Measurements from ENCODE around the gene SHF. TPM values are rescaled to one million over a fixed set of nuclear protein-coding genes. Genes with fewer than 3 reads are reported as not detected.

SHF gene
- total RNA-seq, 1 donor from 2014 or later = 32.2 TPM

GRCh38 chr15:45129651-45130129, 58.1 kb downstream of the SHF start, which contains the start of the genes DUOX1 and DUOXA1:
TSS of gene DUOX1 (plus strand) at chr15:45129994. CDS start at chr15:45131967, 1,973 bp downstream.
TSS of gene DUOXA1 (minus strand) at chr15:45129879. CDS start at chr15:45123014, 6,865 bp downstream.
- DNase-seq (ENCODE audit: low spot score) = peak; percentile 67

DNA sequence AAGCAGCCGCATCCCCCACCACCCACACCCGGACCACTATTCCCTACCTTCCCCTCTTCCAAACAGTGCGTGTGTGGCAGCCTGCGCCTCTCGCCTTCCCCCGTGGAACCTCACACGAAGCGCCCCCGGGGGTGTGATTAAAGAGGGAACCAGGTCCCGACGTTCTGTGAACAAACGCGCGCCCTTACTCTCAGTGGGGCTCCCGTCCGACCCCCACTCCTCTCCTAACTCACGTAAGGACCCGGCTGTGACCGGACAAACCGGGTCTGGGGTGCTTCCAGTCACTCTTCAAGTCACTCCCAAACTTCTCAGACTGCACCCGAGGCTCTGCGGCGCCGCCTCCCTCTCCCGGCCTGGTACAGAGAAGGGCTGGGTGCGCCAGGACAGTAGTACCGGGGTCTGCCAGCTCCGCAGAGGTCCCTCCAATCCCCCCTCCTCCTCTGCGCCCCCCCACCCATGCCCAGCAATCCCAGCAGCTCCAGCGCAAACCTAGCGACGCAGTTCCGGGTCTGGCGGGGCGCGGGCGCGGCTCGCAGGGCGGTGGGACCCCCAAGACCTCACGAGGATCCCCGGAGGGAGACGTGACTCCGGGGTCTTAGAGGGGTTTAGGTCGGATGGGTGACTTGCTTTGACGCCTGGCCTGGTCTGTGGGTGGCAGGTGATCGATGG, 58.7 kb downstream of the SHF start:
- Histone ChIP-seq H3F3A (ENCODE audit: low read depth) (no peaks in the 10 kb centered on the region), H3K9ac (no peak overlapping the region), H3K27ac (no peak overlapping the region), H3K79me2 (ENCODE audit: low read depth) (no peaks in the 10 kb centered on the region), H2AFZ (replicated peaks) (peak overlapping the region; percentile 30), H3K4me3 (peak overlapping the region; percentile 42), H3K4me1 (peaks cover 5% of the 10 kb centered on the region), H4K20me1 (ENCODE audit: low read depth) (peaks cover 12% of the 10 kb centered on the region), H3K4me2 (peak overlapping the region; percentile 76), H3K36me3 (no peaks in the 10 kb centered on the region), H3K9me3 (ENCODE audit: low read depth) (no peaks in the 10 kb centered on the region), H3K27me3 (peaks cover 100% of the 10 kb centered on the region)
- H3K36me3 Mint-ChIP-seq = no peaks in the 10 kb centered on the region
- TF ChIP-seq EZH2phosphoT487 (IDR thresholded peaks at IDR 0.05) = peak; percentile 76
- no peak for TF ChIP-seq CTCF (IDR thresholded peaks at IDR 0.05)
- TF ChIP-seq EZH2 (IDR thresholded peaks at IDR 0.05) = peak; percentile 86
- peak; percentile 27 for DNase-seq (ENCODE audit: low spot score)
- no peak overlapping the region for H3K27ac Mint-ChIP-seq
- H3K9me3 Mint-ChIP-seq = no peaks in the 10 kb centered on the region
- H3K27me3 Mint-ChIP-seq (ENCODE audit: insufficient read depth, low read depth) = peaks cover 70% of the 10 kb centered on the region
- H3K4me3 Mint-ChIP-seq = peak overlapping the region; percentile 34
- H3K4me1 Mint-ChIP-seq = no peaks in the 10 kb centered on the region

More at GRCh38 chr15:45129651-45130129, 58.1 kb downstream of the SHF start, which contains the start of the genes DUOX1 and DUOXA1:
- Histone ChIP-seq H3K79me2 (ENCODE audit: low read depth) (no peaks in the 10 kb centered on the region), H3K27me3 (peaks cover 100% of the 10 kb centered on the region), H3K4me3 (peak within 1 kb of the TSS; percentile 42), H3K36me3 (no peaks in the 10 kb centered on the region), H3K9ac (no peak within 1 kb of the TSS), H3K4me2 (peak within 1 kb of the TSS; percentile 76), H3K4me1 (peaks cover 5% of the 10 kb centered on the region), H2AFZ (replicated peaks) (peak within 1 kb of the TSS; percentile 30), H3F3A (ENCODE audit: low read depth) (no peaks in the 10 kb centered on the region), H3K9me3 (ENCODE audit: low read depth) (no peaks in the 10 kb centered on the region), H3K27ac (no peak within 1 kb of the TSS), H4K20me1 (ENCODE audit: low read depth) (peaks cover 12% of the 10 kb centered on the region)
- TF ChIP-seq EZH2 (IDR thresholded peaks at IDR 0.05) (peak; percentile 83), EZH2phosphoT487 (IDR thresholded peaks at IDR 0.05) (peak; percentile 58), CTCF (IDR thresholded peaks at IDR 0.05) (no peak)
- Mint-ChIP-seq H3K36me3 (peaks cover 1% of the 10 kb centered on the region), H3K4me1 (peaks cover 1% of the 10 kb centered on the region), H3K27ac (no peak within 1 kb of the TSS), H3K4me3 (peak within 1 kb of the TSS; percentile 68), H3K9me3 (peaks cover 1% of the 10 kb centered on the region), H3K27me3 (ENCODE audit: insufficient read depth, low read depth) (peaks cover 76% of the 10 kb centered on the region)

DNA sequence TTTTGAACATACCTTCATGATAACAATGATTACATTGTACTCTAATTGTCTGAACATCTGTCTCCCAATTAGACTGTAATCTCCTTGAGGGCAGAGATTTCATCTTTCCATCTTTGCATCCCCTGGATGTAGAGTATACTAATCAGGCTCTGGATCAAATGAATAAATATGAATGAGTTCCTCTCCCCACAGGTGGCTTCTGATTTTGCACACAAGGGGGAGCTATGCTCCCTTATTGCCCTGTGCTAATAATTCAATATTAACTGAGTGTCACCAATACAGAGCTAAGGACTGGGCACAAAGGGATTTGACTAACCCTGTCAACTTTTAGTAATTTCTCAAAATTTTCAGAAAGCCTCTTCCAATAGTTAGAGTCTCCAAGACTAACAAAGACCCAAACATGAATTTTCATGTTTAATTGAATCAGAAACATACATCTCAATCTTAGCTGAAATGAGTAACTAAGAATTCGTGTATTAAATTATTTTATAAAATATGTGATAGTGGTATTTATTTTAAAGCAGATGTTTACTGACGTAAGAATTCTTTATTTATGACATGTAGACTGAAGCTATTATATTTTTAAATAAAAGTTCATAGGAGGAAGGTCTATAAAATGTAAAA, 61.1 kb downstream of the SHF start:
- Histone ChIP-seq H3K4me2 (no peak overlapping the region), H3F3A (ENCODE audit: low read depth) (no peaks in the 10 kb centered on the region), H3K4me1 (peaks cover 5% of the 10 kb centered on the region), H3K4me3 (no peak overlapping the region), H3K27me3 (peaks cover 100% of the 10 kb centered on the region), H3K79me2 (ENCODE audit: low read depth) (no peaks in the 10 kb centered on the region), H4K20me1 (ENCODE audit: low read depth) (peaks cover 12% of the 10 kb centered on the region), H3K36me3 (no peaks in the 10 kb centered on the region), H2AFZ (replicated peaks) (no peak overlapping the region), H3K9me3 (ENCODE audit: low read depth) (no peaks in the 10 kb centered on the region), H3K9ac (no peak overlapping the region), H3K27ac (no peak overlapping the region)
- Mint-ChIP-seq H3K36me3 (no peaks in the 10 kb centered on the region), H3K27me3 (ENCODE audit: insufficient read depth, low read depth) (peaks cover 46% of the 10 kb centered on the region), H3K9me3 (no peaks in the 10 kb centered on the region), H3K4me3 (no peak overlapping the region), H3K27ac (no peak overlapping the region), H3K4me1 (no peaks in the 10 kb centered on the region)
- peak; percentile 32 for DNase-seq (ENCODE audit: low spot score)
- TF ChIP-seq EZH2phosphoT487 (IDR thresholded peaks at IDR 0.05) = no peak
- TF ChIP-seq CTCF (IDR thresholded peaks at IDR 0.05) = peak; percentile 68
